ENCODE measurements around the gene TNFRSF8. TPM values are rescaled to one million over a fixed set of nuclear protein-coding genes. Genes with fewer than 3 reads are reported as not detected.

The TNFRSF8 gene
- total and polyA plus RNA-seq, 2 donors (not counting 1 experiment from before 2014, with no cell fraction given), result 0.36 to 0.57 TPM

GRCh38 chr1:12171206-12172041 lies 108.3 kb downstream of the TNFRSF8 start:
- H3K9me3 ChIP-seq (ENCODE audit: control extremely low read depth in 1 of 3, control insufficient read depth in 2 of 3, insufficient read depth in 1 of 3, low read length in 2 of 3), result no peaks in the 10 kb centered on the region
- peak overlapping the region; percentile 29 for H3K4me2 ChIP-seq (replicated peaks; ENCODE audit: low read depth, low read length, poor library complexity, severe bottlenecking)
- H3K79me2 ChIP-seq (ENCODE audit: control insufficient read depth, insufficient read depth, low read length), result peaks cover 83% of the 10 kb centered on the region
- H3K27me3 ChIP-seq (replicated peaks in 1 of 4; ENCODE audit: control extremely low read depth in 1 of 4, control insufficient read depth in 3 of 4, insufficient read depth in 4 of 4, low read length in 3 of 4), result no peaks in the 10 kb centered on the region
- no peak overlapping the region for H3K4me3 ChIP-seq (ENCODE audit: control extremely low read depth in 1 of 5, extremely low read depth in 1 of 5, insufficient read depth in 1 of 5, low read depth in 2 of 5, low read length in 4 of 5)
- POLR2A ChIA-PET, result interaction anchor here (0.6 to 1.9 kb wide), 6 partner anchors 10 to 76 kb away, joined by 3 to 5 read pairs (median 4); no protein-coding TSS in a partner anchor
- Mint-ChIP-seq H3K27ac (peak overlapping the region; percentile 88), H3K4me3 (peak overlapping the region; percentile 46), H3K9me3 (ENCODE audit: insufficient read depth) (no peaks in the 10 kb centered on the region), H3K27me3 (no peaks in the 10 kb centered on the region), H3K4me1 (peaks cover 83% of the 10 kb centered on the region)
- CTCF ChIA-PET, result interaction anchor here (0.7 to 5.5 kb wide), 2 partner anchors 12 to 46 kb away, joined by 4 to 41 read pairs; no protein-coding TSS in a partner anchor
- peaks cover 36 to 72% of the 10 kb centered on the region in 2 donors for H3K4me1 ChIP-seq (ENCODE audit: control insufficient read depth in 2 of 2, insufficient read depth in 2 of 2, low read length in 2 of 2)
- ATAC-seq (ENCODE audit: low read depth) (no peak), DNase-seq (no peak)
- peaks cover 54% of the 10 kb centered on the region for H4K20me1 ChIP-seq (ENCODE audit: control insufficient read depth, insufficient read depth, low read length, poor library complexity, severe bottlenecking)
- peaks cover 0 to 15% of the 10 kb centered on the region in 2 experiments for H3K36me3 ChIP-seq (replicated peaks in 1 of 2; ENCODE audit: control extremely low read depth in 1 of 2, control insufficient read depth in 1 of 2, extremely low read depth in 1 of 2, insufficient read depth in 2 of 2, low read length in 1 of 2)
- TF ChIP-seq EZH2 (IDR thresholded peaks at IDR 0.05; ENCODE audit: borderline replicate concordance, insufficient read depth, low read depth, low read length, poor library complexity, severe bottlenecking) (no peak), CTCF (IDR thresholded peaks at IDR 0.05) (no peak)
- H3K27ac ChIP-seq (ENCODE audit: low read length in 2 of 2), result peak overlapping the region; percentile 21 to 49
- 93% methylated on average over 9 of the region's 12 CpGs for WGBS (ENCODE audit: insufficient coverage)
- no peak overlapping the region for H2AFZ ChIP-seq (ENCODE audit: insufficient read depth, low read depth, low read length, poor library complexity, severe bottlenecking)
- intact Hi-C loops (cut with micrococcal nuclease), result no loop called here
- H3K9ac ChIP-seq (ENCODE audit: low read length), result no peak overlapping the region
